WI38 (cell line): ENCODE measurements around the gene PARD3B.

Source experiments
- H3K4me3 ChIP-seq: 2 replicates; pipeline ENCODE4 v1.5.1; 2011; ENCODE audit warnings: low read depth, mild to moderate bottlenecking, control low read depth, low read length
- TF ChIP-seq, protein P1 (sequence below): IDR thresholded peaks from 2 replicates; pipeline ENCODE4 v1.5.1; 2012; ENCODE audit warnings: low read depth, mild to moderate bottlenecking, control low read depth, low read length

PARD3B gene

DNA sequence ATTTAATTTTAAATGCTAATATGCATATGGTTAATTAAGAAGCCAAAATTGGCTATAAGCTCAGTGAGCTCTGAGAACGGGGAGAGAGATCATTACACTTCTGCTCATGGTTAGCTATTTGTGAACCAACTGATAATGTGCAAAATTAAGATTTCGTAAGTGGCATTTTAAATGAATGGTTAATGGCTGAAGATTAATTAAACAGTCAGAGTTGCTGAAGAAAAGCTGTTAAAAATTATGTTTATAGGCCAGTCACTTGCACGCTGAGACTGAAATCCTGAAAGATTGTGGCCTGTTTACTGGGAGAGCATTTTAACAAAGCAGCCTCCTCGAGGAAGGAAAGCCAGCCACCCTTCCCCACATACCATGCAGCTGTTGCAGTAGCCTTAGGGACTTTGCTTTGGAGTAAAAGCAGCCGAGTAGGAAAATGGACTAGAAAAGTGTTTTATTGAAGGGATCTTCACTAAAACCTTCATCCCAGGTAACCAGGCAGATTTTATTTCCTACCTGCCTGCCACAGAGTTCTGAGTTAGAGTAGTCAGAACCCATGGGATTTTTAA is 918.3 kb downstream of the PARD3B start:
- H3K4me3 ChIP-seq = no peak overlapping the region
- TF ChIP-seq, protein P1, sequence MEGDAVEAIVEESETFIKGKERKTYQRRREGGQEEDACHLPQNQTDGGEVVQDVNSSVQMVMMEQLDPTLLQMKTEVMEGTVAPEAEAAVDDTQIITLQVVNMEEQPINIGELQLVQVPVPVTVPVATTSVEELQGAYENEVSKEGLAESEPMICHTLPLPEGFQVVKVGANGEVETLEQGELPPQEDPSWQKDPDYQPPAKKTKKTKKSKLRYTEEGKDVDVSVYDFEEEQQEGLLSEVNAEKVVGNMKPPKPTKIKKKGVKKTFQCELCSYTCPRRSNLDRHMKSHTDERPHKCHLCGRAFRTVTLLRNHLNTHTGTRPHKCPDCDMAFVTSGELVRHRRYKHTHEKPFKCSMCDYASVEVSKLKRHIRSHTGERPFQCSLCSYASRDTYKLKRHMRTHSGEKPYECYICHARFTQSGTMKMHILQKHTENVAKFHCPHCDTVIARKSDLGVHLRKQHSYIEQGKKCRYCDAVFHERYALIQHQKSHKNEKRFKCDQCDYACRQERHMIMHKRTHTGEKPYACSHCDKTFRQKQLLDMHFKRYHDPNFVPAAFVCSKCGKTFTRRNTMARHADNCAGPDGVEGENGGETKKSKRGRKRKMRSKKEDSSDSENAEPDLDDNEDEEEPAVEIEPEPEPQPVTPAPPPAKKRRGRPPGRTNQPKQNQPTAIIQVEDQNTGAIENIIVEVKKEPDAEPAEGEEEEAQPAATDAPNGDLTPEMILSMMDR = no peak

DNA sequence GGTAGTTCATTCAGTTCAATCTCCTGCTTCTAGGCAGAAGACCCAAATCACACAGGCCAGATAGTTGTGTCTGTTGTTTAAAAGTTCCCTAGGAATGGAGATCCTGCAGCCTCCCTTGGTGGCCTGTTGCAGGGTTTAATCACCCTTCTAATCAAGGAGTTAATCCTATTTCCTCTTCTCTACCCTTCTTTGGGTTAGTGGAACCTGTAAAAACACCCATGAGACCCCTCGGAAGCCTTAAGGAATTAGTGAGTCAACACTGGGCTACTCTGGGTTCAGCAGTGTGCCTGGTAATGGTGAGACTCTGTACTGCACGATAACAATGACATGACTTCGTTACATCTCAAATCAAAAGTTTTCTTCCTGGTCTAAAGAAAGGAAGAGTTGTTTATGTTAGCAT is 919.4 kb downstream of the PARD3B start:
- TF ChIP-seq, protein P1 = no peak

DNA sequence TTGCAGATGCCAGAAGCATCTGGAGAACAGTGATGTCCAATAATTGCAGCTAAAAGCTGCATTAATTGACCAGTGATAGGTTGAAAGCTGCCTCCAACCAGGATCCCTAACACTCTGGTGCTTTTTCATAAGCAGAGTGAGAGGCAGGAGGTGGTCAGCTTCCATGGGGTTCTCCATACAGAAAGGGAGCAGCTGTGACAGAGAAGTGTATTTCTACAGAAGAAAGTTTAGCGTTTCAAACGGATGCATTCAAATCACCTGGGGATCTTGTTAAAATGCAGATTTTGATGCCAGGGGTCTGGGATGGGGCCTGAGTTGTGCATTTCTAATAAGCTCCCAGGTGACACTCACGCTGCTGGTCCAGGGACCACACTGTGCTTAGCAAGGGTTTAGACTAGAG is 920.5 kb downstream of the PARD3B start:
- no peak overlapping the region for H3K4me3 ChIP-seq
- TF ChIP-seq, protein P1 = no peak

More for the DNA sequence above, 919.4 kb downstream of the PARD3B start:
- H3K4me3 ChIP-seq = no peak overlapping the region

DNA sequence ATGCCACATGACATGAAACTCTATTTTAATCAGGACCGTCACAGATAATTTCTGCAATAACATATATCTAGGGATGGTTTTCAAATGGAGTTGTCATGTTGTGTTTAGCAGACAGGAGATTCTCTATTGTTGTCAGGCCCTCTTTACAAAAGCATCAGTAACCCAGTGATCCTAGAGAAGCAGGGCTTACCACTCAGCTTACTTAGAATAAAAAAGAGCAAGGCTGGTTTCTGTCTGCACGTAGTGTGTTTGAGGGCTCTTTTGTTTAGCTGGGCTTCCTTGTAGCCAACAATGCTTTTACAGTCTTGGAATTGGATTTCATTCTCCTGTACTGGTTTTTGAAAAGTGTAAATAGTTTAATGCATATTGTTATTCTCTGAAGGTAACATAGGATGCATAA is 926.5 kb downstream of the PARD3B start:
- no peak overlapping the region for H3K4me3 ChIP-seq
- TF ChIP-seq, protein P1 = no peak

DNA sequence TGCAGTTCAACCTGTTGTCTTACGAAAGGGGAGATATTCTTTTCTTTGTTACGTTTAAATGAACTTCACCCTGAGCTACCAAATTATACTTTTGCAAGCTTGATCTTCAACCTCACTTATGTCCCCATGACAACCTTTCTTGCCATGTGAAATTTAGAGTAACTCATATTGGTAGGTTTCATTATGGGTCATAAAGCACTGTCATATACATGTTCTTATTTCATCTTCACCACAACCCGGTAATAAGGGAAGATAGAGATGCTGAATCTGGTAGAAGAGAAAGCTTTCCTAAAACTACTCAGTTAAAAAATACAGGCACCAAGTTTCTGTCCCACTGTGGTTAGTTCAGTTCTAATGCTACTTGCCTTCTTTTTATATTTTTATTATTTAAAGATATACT is 928.5 kb downstream of the PARD3B start:
- H3K4me3 ChIP-seq = no peak overlapping the region

DNA sequence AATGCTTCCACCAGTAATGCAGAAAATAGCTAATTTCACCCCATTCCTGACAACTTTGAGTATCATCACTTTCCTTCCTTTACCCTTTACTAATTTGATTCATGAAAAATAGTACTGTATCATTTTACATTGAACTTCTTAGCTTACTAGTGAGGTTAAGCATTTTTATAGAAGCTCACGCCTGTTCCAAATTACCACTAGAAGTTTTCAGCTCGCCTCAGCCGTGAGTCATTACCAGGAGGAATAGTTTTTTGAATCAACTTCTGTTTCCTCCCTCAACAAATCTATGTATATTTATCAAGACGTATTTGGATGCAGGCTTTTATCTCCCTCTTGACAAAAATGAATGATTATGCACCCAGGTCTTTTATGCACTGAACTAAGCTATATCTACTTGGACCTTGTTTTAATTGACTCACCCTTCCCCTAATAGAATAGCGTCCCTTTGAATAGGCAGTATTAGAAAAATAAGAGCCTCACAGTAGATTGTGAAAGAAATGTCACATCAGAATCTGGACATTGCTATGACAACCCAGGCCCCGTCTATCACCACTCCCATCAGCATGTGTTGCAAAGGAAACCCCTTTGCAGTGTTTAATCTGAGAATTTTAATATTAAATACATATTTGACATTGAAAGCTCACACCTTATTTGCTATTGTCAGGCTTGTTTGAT is 929.6 kb downstream of the PARD3B start:
- no peak overlapping the region for H3K4me3 ChIP-seq
- TF ChIP-seq, protein P1 = no peak

More for the DNA sequence above, 928.5 kb downstream of the PARD3B start:
- TF ChIP-seq, protein P1 = no peak

DNA sequence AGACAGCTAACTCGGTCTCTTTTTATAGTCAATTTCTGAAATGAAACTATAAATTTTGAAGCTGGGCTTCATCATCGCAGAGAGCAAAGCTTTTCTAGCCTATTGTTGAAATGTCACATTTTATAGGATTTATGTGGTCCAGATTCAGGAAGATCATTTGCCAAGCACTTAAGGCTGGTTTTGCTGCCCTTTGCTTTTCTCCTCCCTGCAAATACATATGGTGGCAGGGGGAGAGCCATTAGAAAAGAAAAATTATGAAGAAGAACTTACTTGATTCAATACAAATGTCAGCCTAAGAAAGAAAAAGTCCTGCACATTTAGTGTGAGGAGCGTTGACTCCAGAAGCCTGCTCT is 930.1 kb downstream of the PARD3B start:
- no peak overlapping the region for H3K4me3 ChIP-seq
- TF ChIP-seq, protein P1 = no peak
